Effector memory CD8-positive, alpha-beta T cell (primary cell): ENCODE data around the gene PLCB1.
"Not testable (repeated sequence)": the region's sequence is repeated elsewhere in the genome, so short reads cannot be mapped to it uniquely, and the experiment has no call there.

ENCODE experiments used
- ATAC-seq: fragments of 150-1000 bp; cut with Tn5 transposase; replicated peaks from 2 replicates; pipeline ENCODE4 v1.10.0; 2021; ENCODE audit warnings: mild to moderate bottlenecking, moderate library complexity
- DNase-seq, 3 experiments: peaks; one replicate each; pipeline ENCODE4 v3.0.0; 2021
- H3K27ac Mint-ChIP-seq, 2 donors: one replicate each; pipeline ENCODE4 v1.8.0; 2022; ENCODE audit warnings: mild to moderate bottlenecking in 2 of 2, mixed read lengths in 2 of 2, moderate library complexity in 2 of 2
- H3K27me3 Mint-ChIP-seq, 2 donors: one replicate each; pipeline ENCODE4 v1.8.0; 2022; ENCODE audit warnings: mixed read lengths in 2 of 2
- H3K36me3 Mint-ChIP-seq: one replicate; pipeline ENCODE4 v1.8.0; 2022; ENCODE audit warnings: mild to moderate bottlenecking, moderate library complexity, mixed read lengths; ENCODE audit not compliant: insufficient read depth
- H3K4me1 Mint-ChIP-seq, 2 donors: one replicate each; pipeline ENCODE4 v1.8.0; 2022; ENCODE audit warnings: low read depth in 2 of 2, mixed read lengths in 2 of 2
- H3K4me3 Mint-ChIP-seq, 2 donors: one replicate each; pipeline ENCODE4 v1.8.0; 2022; ENCODE audit warnings: mild to moderate bottlenecking in 2 of 2, mixed read lengths in 2 of 2, moderate library complexity in 2 of 2
- H3K9me3 Mint-ChIP-seq, 2 donors: one replicate each; pipeline ENCODE4 v1.8.0; 2022; ENCODE audit warnings: mixed read lengths in 2 of 2

PLCB1 gene

DNA sequence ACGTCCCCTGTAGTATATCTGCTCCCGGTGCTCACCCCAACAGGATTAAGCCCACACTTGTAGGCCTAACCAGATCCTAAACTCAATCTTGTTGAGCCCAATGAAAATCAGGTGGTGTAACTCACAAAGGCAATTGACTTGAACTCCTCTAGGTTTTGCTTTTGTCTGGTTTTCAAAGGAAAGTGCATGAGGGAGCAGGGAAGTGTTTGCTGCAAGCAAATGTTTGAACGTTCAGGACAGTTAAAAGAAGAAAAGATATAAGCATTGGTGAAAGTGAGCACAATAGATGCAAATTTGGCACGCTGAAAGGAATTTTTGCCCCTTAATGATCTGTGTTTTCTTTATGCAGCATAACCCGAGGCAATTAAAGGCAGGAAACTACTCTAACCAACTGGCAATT, 212.6 kb downstream of the PLCB1 start:
- DNase-seq (no peak), ATAC-seq (no peak)
- H3K4me3 Mint-ChIP-seq: no peak overlapping the region
- no peaks in the 10 kb centered on the region for H3K27me3 Mint-ChIP-seq
- no peaks in the 10 kb centered on the region for H3K36me3 Mint-ChIP-seq
- peaks cover 20 to 22% of the 10 kb centered on the region in 2 donors for H3K4me1 Mint-ChIP-seq
- no peaks in the 10 kb centered on the region for H3K9me3 Mint-ChIP-seq
- no peak overlapping the region for H3K27ac Mint-ChIP-seq

DNA sequence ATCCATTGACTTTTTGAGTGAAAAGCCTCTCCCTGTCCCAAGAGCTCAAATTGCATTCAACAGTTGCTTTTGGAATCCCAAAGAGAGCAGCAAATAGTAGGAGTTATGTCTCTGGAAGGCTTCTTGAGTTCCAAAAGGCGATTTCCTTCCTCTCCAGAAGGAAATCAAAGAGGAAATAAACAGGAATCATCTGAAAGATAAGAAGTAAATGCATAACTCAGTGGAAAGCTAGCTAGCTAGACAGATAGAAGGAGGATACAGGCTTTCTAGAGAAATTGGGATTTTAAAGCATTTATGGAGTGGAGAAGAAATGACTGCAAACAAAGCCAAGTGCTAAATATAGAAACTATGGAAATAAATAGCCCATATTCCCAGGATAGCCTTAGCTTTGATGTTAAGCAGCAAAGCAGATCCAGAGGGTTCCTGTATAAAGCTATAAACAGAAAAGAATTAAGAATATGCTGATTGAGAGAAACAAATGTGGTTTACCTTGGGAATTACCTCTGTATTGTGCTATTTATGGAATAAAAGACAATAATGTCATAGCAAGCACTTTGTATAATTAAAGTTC, 214.7 kb downstream of the PLCB1 start:
- H3K4me3 Mint-ChIP-seq: no peak overlapping the region
- ATAC-seq (no peak), DNase-seq (no peak)
- H3K4me1 Mint-ChIP-seq: peaks cover 10 to 20% of the 10 kb centered on the region in 2 donors
- no peaks in the 10 kb centered on the region for H3K9me3 Mint-ChIP-seq
- H3K36me3 Mint-ChIP-seq: no peaks in the 10 kb centered on the region
- no peak overlapping the region for H3K27ac Mint-ChIP-seq
- H3K27me3 Mint-ChIP-seq: no peaks in the 10 kb centered on the region

DNA sequence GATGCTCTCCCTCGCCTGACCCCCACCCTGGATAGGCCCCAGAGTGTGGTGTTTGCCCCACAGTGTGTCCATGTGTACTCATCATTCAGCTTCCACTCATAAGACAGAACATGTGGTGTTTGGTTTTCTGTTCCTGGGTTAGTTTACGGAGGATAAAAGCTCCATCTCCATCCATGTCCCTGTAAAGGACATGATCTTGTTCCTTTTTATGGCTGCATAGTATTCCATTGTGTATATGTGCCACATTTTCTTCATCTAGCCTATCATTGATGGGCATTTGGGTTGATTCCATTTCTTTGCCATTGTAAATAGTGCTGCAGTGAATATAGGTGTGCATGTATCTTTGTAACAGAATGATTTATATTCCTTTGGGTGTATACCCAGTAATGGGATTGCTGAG, 218.2 kb downstream of the PLCB1 start:
- H3K36me3 Mint-ChIP-seq, ATAC-seq, DNase-seq, H3K4me3 Mint-ChIP-seq, H3K9me3 Mint-ChIP-seq, H3K27me3 Mint-ChIP-seq, H3K27ac Mint-ChIP-seq, H3K4me1 Mint-ChIP-seq: not testable (repeated sequence)

DNA sequence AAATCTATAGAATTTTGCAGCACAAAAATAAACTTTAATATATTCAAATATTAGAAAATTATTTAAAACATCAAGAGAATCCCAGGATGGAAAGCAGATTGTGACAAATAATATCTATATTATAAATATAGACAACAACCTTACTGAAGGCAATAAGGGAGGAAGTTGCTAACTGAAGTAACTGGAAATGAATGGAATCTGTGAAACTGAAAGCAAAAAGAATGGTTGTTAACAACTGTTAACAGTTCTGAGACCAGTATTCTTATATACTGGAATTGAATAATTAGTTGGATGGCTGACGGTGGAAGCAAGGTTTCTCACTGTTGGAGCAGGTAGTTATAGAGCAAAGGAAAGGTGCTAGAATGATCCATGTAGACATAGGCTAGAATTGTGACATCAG, 220.4 kb downstream of the PLCB1 start:
- Mint-ChIP-seq H3K27me3 (no peaks in the 10 kb centered on the region), H3K27ac (no peak overlapping the region), H3K4me3 (no peak overlapping the region), H3K4me1 (peaks cover 3 to 9% of the 10 kb centered on the region in 2 donors), H3K9me3 (no peaks in the 10 kb centered on the region), H3K36me3 (no peaks in the 10 kb centered on the region)
- DNase-seq (no peak), ATAC-seq (no peak)

DNA sequence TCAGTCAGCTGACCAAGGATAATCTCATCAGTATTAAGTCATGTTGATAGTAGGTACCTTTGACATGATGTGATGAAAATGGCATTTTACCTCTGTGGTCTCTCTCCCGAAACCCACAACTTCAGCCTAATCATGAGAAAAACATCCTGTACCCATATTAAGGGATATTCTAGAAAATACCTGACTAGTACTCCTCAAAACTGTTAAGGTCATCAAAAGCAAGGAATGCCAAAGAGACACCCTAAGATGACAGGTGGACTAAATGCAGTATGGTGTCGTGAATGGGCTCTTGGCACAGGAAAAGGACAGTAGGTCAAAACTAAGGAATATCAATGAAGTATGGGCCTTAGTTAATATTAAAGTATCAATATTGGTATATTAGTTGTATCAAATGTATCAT, 221.4 kb downstream of the PLCB1 start:
- peaks cover 3 to 6% of the 10 kb centered on the region in 2 donors for H3K4me1 Mint-ChIP-seq

DNA sequence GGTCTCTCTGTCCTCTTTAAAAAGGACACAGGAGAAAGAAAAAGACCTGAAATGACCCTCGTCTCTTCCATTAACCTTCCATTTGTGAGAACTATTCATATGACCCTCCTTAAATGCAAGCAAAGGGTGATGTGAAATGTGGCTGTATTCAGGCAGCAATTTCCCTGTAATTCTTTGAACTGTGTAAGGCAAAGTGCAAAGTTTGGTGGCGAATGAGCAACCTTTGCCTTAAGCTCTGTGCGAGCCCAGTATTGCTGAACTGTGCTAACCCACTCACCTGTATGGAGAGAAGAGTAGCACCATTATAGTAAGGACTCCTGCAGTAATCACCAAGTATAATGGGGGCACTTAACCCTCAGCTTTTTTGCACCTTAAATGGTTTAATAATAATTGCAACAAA, 223.4 kb downstream of the PLCB1 start:
- peaks cover 4 to 6% of the 10 kb centered on the region in 2 donors for H3K4me1 Mint-ChIP-seq
- peaks cover 3% of the 10 kb centered on the region for H3K36me3 Mint-ChIP-seq
- H3K4me3 Mint-ChIP-seq: no peak overlapping the region
- no peaks in the 10 kb centered on the region for H3K9me3 Mint-ChIP-seq
- ATAC-seq (no peak), DNase-seq (no peak)
- H3K27ac Mint-ChIP-seq: no peak overlapping the region
- no peaks in the 10 kb centered on the region for H3K27me3 Mint-ChIP-seq

More for the DNA sequence above, 221.4 kb downstream of the PLCB1 start:
- Mint-ChIP-seq H3K4me3 (no peak overlapping the region), H3K27me3 (no peaks in the 10 kb centered on the region), H3K27ac (no peak overlapping the region), H3K9me3 (no peaks in the 10 kb centered on the region), H3K36me3 (peaks cover 1% of the 10 kb centered on the region)
- no peak for ATAC-seq
- DNase-seq: no peak

DNA sequence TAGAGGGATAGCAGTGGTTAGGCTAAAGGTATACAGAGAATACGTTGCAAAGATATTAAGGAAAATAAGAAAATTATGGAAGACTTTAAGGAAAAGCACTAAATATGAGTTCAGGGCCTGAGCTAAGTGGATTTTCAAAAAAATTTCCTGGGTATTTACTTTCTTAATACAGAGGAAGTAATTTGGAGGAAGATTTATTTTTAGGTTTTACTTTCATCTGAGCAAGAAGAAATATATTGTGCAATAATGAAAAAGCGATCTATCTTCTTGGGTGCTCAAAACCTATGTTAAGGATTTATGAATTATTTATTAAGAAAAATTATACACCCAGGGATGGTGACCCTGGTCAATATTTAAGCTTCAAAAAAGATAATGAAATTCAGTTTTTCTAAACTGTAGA, 224.7 kb downstream of the PLCB1 start:
- Mint-ChIP-seq H3K9me3 (no peaks in the 10 kb centered on the region), H3K36me3 (peaks cover 3% of the 10 kb centered on the region), H3K4me3 (no peak overlapping the region), H3K27ac (no peak overlapping the region), H3K4me1 (peaks cover 6 to 10% of the 10 kb centered on the region in 2 donors), H3K27me3 (no peaks in the 10 kb centered on the region)
- no peak for DNase-seq
- ATAC-seq: no peak

DNA sequence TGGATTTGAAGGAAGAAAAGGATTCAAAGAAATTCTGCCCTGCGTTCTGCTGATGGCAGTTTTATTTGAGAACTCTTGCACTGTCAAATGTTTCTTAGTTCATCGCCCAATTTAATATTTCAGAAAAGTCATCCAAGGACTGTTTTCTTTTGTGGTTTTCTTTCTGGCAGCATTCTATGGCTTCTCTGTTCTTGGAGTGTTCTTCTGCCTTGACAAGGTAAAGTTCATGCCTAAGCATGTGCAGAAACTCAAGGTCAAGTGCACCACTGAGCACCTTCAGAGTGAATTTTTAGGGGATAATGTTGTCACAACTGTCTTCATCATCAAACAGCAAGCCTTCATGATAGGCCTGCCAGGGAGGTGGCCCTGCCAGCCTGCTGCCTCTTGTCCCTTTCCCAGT, 225.6 kb downstream of the PLCB1 start:
- H3K4me1 Mint-ChIP-seq: peaks cover 6 to 10% of the 10 kb centered on the region in 2 donors
- H3K27me3 Mint-ChIP-seq: no peaks in the 10 kb centered on the region
- peaks cover 3% of the 10 kb centered on the region for H3K36me3 Mint-ChIP-seq
- DNase-seq: no peak
- no peak for ATAC-seq
- no peak overlapping the region for H3K27ac Mint-ChIP-seq
- H3K4me3 Mint-ChIP-seq: no peak overlapping the region
- H3K9me3 Mint-ChIP-seq: no peaks in the 10 kb centered on the region

DNA sequence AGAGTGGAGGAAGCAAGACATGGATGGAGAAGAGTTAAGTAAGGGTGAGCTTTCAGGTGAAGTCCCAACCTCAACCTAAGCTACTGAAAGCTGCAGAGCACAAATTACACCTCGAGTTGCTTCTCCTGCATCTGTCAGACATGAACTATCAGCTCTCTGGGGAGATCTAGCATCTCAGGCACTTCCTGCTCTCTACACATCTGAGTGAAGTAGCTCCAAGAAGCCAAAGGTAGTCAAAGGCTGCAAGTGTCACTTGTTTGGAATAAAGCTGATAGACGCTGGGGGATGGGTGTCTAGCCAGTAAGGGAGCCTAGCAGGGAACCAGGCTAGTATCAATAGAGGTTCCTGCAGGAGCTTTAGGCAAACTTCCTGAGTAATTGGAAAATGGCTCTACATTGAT, 228.0 kb downstream of the PLCB1 start:
- no peaks in the 10 kb centered on the region for H3K27me3 Mint-ChIP-seq
- no peak overlapping the region for H3K4me3 Mint-ChIP-seq
- peaks cover 3% of the 10 kb centered on the region for H3K36me3 Mint-ChIP-seq
- ATAC-seq: no peak
- H3K27ac Mint-ChIP-seq: peak overlapping the region in 1 of 2 donors; percentile 23
- H3K4me1 Mint-ChIP-seq: peaks cover 6 to 10% of the 10 kb centered on the region in 2 donors
- H3K9me3 Mint-ChIP-seq: no peaks in the 10 kb centered on the region
- DNase-seq: no peak

DNA sequence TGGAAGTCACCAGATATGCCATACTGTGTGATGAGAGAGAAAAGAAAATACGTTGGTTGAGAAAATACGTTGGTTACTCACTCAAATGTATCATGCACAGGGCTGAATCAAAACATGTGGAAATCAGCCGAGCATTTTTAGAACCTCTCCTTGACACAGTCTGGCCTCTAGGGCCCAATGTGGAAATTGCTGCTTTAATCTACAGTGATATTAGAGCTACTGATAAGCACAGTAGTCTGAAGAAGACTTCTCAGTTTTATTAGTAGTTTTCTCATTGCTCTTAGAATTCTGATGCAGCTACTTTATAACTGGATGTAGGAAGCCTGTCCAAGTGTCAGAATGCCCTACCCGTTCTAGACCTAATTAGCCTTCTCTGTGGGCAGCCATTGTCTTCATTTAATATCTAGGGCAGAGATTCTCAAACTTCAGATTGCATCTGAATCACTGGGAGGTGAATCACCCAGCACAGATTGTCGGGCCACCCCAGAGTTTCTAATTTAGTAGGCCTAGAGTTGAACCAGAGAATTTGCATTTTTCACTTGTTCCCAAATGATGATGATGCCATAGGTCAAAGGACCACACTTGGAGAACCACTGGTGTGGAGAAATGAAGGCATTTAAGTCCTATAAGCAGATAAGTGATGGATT, 229.1 kb downstream of the PLCB1 start:
- no peaks in the 10 kb centered on the region for H3K27me3 Mint-ChIP-seq
- ATAC-seq: no peak
- H3K36me3 Mint-ChIP-seq: peaks cover 3% of the 10 kb centered on the region
- H3K9me3 Mint-ChIP-seq: no peaks in the 10 kb centered on the region
- no peak overlapping the region for H3K4me3 Mint-ChIP-seq
- no peak for DNase-seq
- H3K4me1 Mint-ChIP-seq: peaks cover 6 to 9% of the 10 kb centered on the region in 2 donors
- H3K27ac Mint-ChIP-seq: no peak overlapping the region

DNA sequence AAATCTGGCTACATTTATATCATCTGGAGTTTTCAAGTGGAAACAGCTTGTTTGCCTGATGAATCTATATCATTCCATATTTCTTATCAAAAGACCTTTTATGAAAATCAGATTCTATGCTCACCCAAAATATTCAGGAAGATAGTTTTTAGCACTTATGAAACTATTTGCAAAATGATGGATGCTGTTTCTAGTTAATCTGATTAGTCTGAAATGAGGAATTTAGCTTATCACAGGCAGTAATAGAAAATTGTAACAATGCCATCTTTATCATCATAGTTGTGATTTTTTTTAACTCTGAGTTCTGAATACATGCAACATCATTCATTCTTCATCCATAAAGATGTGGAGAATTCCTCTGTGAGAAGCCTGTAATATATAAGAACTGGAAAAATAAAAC, 229.7 kb downstream of the PLCB1 start:
- H3K9me3 Mint-ChIP-seq: no peaks in the 10 kb centered on the region
- peaks cover 6 to 9% of the 10 kb centered on the region in 2 donors for H3K4me1 Mint-ChIP-seq
- peaks cover 3% of the 10 kb centered on the region for H3K36me3 Mint-ChIP-seq
- no peak for DNase-seq
- no peak for ATAC-seq
- H3K27me3 Mint-ChIP-seq: no peaks in the 10 kb centered on the region
- H3K4me3 Mint-ChIP-seq: no peak overlapping the region
- no peak overlapping the region for H3K27ac Mint-ChIP-seq

DNA sequence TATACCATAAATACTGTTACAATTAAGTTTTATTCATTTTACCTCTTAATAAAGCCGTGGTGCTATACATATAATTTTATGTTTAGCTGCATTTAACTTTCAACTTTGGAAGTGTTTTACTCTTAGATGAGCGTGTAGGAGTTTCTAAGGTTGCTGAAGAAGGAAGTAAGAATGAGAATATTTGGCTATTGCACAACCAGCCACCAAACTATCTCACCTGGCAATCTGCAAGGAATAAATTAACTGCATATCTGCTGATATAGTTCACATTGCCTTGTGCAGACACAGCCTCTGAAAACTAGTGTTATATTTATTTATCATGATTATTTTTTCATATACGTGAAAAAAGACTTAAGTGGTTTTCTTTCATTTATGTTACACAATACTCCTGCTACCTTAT, 230.4 kb downstream of the PLCB1 start:
- no peaks in the 10 kb centered on the region for H3K27me3 Mint-ChIP-seq
- DNase-seq: no peak
- ATAC-seq: no peak
- no peak overlapping the region for H3K27ac Mint-ChIP-seq
- H3K4me1 Mint-ChIP-seq: peaks cover 6 to 9% of the 10 kb centered on the region in 2 donors
- no peak overlapping the region for H3K4me3 Mint-ChIP-seq
- H3K36me3 Mint-ChIP-seq: peaks cover 3% of the 10 kb centered on the region
- no peaks in the 10 kb centered on the region for H3K9me3 Mint-ChIP-seq

DNA sequence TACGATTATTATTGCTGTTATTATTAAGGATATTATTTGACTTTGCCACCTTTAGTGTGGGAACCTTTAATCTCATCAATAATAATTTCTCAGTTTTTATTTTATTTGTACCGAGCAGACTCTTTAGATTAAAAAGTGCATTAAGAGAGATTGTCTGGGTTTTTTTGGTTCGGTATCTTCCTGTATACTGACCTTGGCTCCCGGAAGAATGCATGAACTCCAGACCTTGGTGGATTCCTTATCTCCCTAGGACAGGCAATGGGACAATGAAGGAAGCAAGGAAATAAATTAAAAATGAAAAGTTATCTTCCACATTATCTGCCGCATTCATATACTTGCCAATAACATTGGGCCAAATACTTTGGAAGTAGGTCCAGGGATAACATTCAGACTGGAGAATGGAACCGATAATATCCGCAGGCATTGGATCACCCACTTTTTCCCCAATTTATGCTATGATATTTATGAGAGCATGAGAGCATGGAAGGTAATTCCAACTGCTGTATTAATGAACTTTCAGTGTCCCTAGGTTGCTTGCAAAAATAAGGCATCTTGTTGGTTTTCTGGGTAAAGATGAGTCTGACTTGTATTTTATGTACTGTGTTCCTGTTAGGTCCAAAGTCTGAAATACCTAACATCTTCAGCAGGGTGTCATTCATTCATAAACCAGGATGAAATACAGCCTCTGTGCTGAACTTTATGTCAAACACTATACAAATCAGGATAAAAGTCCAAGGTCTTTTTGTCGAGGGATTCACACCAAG, 232.1 kb downstream of the PLCB1 start:
- ATAC-seq (no peak), DNase-seq (no peak)
- Mint-ChIP-seq H3K27ac (no peak overlapping the region), H3K4me3 (no peak overlapping the region), H3K27me3 (no peaks in the 10 kb centered on the region), H3K9me3 (no peaks in the 10 kb centered on the region), H3K36me3 (no peaks in the 10 kb centered on the region), H3K4me1 (peaks cover 10 to 13% of the 10 kb centered on the region in 2 donors)

DNA sequence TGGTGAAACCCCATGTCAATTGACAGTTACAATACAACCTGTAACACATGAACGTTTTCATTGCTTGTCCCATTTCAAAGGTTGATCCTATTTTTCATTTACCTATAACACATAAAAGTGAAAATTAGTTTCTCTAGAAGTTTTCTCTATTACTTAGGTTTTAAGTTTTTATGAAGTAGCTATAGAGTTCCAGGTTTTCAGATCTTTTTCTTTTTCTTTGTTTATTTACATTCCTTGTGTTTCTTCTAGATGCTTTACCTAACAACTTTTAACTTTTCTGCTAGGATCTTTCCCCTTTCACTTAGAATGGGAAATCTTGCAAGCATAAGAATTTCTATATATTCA, 232.6 kb downstream of the PLCB1 start:
- ATAC-seq: no peak
- Mint-ChIP-seq H3K36me3 (no peaks in the 10 kb centered on the region), H3K9me3 (no peaks in the 10 kb centered on the region), H3K27ac (no peak overlapping the region), H3K4me3 (no peak overlapping the region), H3K4me1 (peaks cover 13 to 17% of the 10 kb centered on the region in 2 donors), H3K27me3 (no peaks in the 10 kb centered on the region)
- DNase-seq: no peak
